Activated CD4-positive, alpha-beta T cell treated with anti-CD3 and anti-CD28 coated beads, Interleukin-2, amount 50 U/mL, for 16 hours (primary cell): ENCODE results near the gene C6orf120.

Experiments
- DNase-seq: peaks from one replicate; pipeline ENCODE4 v3.0.0-alpha.2; 2020

C6orf120 gene

GRCh38 chr6:169685860-169686259 is 16.1 kb upstream of the C6orf120 start:
- DNase-seq, result no peak

DNA sequence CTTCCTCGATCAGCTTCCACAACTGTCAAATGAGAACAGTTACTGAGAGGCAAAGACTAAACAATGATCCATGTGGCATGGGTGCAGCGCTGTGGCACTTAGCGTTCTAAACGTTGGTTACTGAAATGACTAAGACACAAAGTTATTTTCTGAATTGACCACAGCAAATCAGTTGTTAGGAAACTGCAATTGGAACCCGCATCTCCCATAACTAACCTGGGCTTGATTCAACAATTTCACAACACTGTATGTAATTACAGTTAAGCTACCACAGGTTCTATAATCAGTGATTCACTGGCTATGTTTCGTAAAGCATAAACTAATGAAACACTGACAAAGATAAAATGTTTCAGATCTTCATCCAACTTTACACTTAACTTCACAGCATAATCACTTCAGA is 12.6 kb upstream of the C6orf120 start:
- no peak for DNase-seq

GRCh38 chr6:169691260-169691659 is 10.7 kb upstream of the C6orf120 start:
- no peak for DNase-seq

GRCh38 chr6:169692516-169692915 is 9.4 kb upstream of the C6orf120 start:
- DNase-seq, result no peak

- DNase-seq, result no peak
Observed at GRCh38 chr6:169695131-169695530, 6.8 kb upstream of the C6orf120 start.

GRCh38 chr6:169697115-169697514 is 4.8 kb upstream of the C6orf120 start:
- DNase-seq, result peak; percentile 27

- no peak for DNase-seq
Observed at GRCh38 chr6:169700296-169700695, 1.6 kb upstream of the C6orf120 start.

- DNase-seq, result peak; percentile 11
Observed at GRCh38 chr6:169701311-169701953, 494 bp upstream of the C6orf120 start.

- no peak for DNase-seq
Observed at GRCh38 chr6:169702840-169703246, 917 bp downstream of the C6orf120 start.

DNA sequence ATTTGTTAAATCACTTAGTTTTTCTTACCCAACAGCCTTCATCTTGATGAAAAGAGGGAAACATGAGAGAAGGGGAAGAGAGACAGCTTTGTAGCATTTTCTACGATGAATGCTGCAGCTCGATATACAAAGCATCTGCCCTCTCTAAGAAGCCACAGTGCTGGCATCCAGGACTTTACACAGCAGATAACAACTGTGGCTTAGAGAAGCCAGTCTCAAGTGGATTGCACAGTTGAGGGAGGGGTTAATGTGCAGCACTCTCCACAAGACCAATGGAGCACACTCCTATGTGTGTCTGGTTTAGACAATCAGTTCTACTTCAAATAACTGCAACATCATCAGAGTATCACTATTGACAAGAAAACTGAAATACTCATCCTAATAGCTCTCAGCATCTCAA is 5.8 kb downstream of the C6orf120 start:
- no peak for DNase-seq

GRCh38 chr6:169709293-169709692 is 7.4 kb downstream of the C6orf120 start:
- DNase-seq, result no peak

GRCh38 chr6:169710009-169710408 is 8.1 kb downstream of the C6orf120 start:
- no peak for DNase-seq

- DNase-seq, result no peak
Observed at GRCh38 chr6:169714178-169714577, 12.3 kb downstream of the C6orf120 start.

- DNase-seq, result no peak
Observed at GRCh38 chr6:169714595-169714994, 12.7 kb downstream of the C6orf120 start.

- no peak for DNase-seq
Observed at GRCh38 chr6:169719117-169719516, 17.2 kb downstream of the C6orf120 start.

- DNase-seq, result no peak
Observed at GRCh38 chr6:169720207-169720855, 18.4 kb downstream of the C6orf120 start.

GRCh38 chr6:169722362-169723199 is 20.7 kb downstream of the C6orf120 start:
- DNase-seq, result peak; percentile 34

DNA sequence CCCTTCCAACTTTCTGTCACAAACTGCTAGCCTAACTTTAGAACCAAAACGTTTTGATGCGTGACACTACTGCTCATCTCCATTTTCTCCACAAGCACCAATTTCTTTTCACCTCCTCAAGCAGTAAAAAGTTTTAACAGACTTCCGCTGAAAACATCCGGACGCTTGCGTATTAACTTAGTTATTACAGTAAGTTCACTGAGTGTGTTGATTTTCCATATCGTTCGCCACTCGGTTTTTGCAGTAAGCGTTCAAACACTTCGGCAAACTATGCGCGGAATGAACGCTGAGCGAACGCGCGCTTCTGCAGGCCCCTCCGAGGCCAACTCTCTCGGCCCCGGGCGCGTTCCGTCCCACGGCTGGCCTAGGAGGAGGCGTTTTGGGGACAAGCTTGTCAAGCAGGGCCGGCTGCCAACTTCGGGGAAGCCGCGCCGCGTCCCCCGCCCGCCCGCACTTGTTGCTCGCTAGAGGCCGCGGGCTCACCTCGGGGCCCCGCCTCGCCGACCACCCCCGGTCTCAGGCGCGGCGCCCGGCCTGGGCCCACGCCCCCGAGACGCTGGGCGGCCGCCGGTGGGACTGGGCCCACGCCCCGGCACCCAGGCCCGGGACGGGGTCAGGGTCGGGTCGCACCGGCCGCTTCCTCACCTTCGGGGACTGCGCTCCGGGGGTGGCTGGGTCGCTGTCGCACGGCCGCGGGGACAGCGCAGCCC is 21.4 kb downstream of the C6orf120 start:
- DNase-seq, result peak; percentile 56

DNA sequence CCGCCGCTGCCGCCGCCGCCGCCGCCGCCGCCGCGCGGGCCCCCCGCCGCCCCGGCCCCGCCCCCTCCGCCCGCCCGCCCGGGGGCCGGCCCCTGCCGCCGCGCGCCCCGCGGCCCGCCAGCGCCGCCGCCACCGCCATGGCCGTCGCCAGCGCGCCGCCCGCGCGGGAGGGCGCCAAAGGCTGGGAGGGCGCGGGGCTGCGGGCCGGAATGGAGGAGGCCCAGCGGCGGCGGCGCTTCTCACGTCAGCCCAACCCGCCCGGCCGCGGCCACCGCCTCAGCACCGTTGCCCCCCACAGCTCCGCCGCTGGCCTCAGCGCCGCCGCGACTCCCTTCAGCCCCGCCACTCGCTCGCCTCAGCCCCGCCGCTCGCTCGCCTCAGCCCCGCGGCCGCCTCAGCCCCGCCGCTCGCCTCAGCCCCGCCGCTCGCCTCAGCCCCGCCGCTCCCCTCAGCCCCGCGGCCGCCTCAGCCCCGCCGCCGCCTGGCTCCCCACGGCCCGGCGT is 22.1 kb downstream of the C6orf120 start:
- DNase-seq, result peak; percentile 23

DNA sequence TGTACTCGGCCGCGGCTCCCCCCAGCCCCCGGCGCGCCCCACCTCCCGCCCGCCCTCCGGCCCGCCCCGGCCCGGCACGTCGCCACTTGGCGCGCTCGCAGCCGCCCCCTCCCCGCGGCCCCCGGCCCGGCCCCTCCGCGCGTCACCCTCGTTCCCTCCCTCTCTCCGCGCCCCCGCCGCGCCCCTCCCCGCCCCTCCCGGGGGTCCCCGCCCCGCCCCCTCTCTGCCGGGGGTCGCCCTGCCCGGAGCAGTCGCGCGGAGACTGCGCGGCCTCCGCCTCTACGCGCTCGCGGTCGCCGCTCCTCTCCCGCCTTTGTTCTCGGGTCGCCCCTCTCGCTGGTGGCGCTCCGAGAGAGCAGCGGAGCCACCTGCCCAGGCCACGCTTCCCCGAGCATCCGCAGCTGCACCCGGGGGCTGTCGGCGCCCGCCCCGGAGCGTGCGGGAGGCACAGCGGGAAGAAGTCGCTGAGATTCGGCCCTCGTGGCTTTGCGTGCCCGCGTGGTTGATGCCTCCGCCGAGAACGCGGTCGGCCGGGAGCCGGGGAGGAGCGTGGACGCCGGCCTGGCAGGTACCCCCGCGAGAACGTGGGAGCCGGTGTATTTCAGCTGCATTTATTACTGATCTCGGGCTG is 22.7 kb downstream of the C6orf120 start, which contains the start of gene PHF10:
Gene PHF10, minus strand, starts transcription at position 7 of the 631 bp plus-strand sequence. CDS start 569 bp downstream, outside the sequence.
- peak; percentile 67 for DNase-seq

DNA sequence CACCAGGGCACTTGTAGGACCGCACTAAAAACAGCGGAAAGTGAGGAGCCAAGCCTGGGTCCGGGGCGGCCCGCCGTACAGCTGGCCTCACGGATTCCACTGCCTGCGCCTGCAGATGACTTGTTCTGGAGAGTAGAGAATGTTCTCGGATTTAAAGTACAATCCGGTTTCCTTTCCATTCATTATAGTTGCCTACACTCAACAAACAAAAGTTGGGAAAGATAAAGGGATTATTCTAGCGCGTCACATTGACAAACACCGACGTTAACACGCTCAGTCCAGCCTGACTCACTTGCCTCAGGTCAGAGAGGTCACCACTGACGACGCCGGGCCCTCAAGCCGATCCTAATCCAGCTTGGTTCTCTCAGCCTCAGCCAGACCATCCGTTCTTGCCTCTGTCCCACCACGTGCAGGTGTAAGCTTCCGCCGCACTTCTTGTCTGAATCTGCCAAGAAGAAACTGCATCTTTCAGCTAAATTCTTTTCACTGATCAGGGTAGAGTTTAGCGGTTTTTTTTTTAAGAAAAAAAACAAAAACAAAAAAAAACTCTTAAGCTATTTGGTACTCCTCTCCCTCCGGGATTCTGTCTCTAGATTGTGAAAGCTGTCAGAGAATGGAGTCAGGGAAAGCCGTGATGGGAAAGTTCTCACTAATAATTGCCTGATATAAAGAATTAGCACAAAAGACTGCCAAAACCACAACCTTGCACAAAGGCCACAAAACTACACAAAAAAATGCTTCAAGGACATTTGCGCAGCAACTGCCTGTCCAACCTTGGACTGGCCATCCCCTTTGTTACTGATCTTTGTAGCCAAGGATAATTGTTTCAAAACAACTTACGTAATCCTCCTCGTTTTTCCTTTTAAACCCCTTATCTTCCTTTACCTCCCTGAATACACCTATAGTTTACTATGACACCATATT is 23.5 kb downstream of the C6orf120 start:
- no peak for DNase-seq
